DND-41 (cell line): ENCODE results near the gene EGFL7.

ENCODE experiments used
- EZH2 ChIP-seq: IDR thresholded peaks from 3 replicates; pipeline ENCODE4 v1.6.1; 2012; ENCODE audit warnings: borderline replicate concordance, low read depth, mild to moderate bottlenecking, moderate library complexity, low read length, inconsistent platforms; ENCODE audit not compliant: severe bottlenecking
- TF ChIP-seq, protein P1 (sequence below): IDR thresholded peaks from 2 replicates; pipeline ENCODE4 v1.5.1; 2012; ENCODE audit warnings: borderline replicate concordance, low read length, moderate library complexity, mild to moderate bottlenecking; ENCODE audit not compliant: poor library complexity, severe bottlenecking; ENCODE audit errors: extremely low read depth

DNA sequence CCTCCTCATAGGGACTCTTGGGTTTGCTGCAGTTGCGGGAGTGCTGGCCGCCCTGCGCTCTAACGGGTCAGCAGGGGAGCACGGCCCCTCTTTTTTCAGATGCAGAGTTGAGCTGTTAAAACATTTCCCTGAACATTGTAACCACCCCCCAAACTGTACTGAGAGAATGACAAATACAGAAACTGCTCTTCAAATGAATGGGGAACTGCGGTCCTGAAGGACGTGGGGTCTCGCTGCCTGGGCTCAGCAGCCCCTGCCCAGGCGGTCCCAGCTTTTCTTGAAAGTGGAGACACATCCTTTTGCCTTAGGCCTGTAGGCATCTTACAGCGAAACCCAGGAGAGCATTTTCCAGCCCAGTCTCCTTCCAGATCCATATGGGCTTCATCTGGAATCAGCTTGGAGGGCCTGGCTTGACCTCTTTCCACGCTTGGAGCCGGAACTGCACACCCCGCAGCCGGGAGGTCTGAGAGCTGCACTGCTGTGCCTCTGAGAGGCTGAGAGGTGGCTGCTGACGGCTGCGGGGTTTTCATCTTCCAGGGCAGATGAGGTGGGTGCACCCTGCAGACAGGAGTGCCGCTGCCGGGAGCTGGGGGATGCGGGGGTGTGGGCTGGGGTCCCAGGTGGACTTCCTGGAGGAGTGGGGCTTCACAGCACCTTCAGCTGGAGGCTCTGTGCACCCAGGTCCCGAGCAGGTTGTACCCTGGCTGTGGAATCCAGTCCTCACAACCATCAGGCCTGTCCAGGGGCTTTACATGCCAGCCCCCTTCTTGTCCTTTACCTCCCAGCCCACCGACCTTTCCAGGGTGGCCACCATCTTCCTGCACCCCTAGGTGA, 25.8 kb downstream of the EGFL7 start:
- TF ChIP-seq, protein P1, sequence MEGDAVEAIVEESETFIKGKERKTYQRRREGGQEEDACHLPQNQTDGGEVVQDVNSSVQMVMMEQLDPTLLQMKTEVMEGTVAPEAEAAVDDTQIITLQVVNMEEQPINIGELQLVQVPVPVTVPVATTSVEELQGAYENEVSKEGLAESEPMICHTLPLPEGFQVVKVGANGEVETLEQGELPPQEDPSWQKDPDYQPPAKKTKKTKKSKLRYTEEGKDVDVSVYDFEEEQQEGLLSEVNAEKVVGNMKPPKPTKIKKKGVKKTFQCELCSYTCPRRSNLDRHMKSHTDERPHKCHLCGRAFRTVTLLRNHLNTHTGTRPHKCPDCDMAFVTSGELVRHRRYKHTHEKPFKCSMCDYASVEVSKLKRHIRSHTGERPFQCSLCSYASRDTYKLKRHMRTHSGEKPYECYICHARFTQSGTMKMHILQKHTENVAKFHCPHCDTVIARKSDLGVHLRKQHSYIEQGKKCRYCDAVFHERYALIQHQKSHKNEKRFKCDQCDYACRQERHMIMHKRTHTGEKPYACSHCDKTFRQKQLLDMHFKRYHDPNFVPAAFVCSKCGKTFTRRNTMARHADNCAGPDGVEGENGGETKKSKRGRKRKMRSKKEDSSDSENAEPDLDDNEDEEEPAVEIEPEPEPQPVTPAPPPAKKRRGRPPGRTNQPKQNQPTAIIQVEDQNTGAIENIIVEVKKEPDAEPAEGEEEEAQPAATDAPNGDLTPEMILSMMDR, result no peak
- no peak for TF ChIP-seq EZH2
